ENCODE results near the gene UGT2B17. TPM values are rescaled to one million over a fixed set of nuclear protein-coding genes. Genes with fewer than 3 reads are reported as not detected.
"Not testable (repeated sequence)": the region's sequence is repeated elsewhere in the genome, so short reads cannot be mapped to it uniquely, and the experiment has no call there.

Gene UGT2B17
- total RNA-seq, 4 donors from 2014 or later = not detected

DNA sequence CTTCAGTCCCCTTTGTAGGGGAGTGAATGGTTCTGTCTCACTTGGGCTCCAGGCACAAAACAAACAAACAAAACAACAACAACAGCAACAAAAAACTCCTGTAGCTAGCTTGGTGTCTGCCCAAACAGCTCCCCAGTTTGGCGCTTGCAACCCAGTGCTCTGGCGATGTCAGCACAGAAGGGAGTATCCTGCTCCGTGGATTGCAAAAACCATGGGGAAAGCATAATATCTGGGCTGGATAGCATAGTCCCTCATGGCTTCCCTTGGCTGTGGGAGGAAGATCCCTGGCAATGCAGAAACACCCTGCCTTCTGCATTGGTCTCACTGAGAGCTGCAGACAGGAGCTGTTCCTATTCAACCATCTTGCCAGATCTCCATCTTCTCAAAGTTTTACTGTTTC lies 39.7 kb downstream of the UGT2B17 start:
- no peak for DNase-seq
- no peaks in the 10 kb centered on the region for H3K27me3 ChIP-seq
- no peaks in the 10 kb centered on the region for H3K4me1 ChIP-seq
- WGBS, 2 donors = 80 to 81% methylated on average over 2 to 3 of the region's 3 CpGs
- no peaks in the 10 kb centered on the region for H3K9me3 ChIP-seq
- TF ChIP-seq, protein P1, sequence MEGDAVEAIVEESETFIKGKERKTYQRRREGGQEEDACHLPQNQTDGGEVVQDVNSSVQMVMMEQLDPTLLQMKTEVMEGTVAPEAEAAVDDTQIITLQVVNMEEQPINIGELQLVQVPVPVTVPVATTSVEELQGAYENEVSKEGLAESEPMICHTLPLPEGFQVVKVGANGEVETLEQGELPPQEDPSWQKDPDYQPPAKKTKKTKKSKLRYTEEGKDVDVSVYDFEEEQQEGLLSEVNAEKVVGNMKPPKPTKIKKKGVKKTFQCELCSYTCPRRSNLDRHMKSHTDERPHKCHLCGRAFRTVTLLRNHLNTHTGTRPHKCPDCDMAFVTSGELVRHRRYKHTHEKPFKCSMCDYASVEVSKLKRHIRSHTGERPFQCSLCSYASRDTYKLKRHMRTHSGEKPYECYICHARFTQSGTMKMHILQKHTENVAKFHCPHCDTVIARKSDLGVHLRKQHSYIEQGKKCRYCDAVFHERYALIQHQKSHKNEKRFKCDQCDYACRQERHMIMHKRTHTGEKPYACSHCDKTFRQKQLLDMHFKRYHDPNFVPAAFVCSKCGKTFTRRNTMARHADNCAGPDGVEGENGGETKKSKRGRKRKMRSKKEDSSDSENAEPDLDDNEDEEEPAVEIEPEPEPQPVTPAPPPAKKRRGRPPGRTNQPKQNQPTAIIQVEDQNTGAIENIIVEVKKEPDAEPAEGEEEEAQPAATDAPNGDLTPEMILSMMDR (IDR thresholded peaks at IDR 0.05) = no peak
- TF ChIP-seq POLR2A (IDR thresholded peaks at IDR 0.05) = no peak
- H3K27ac ChIP-seq = no peak overlapping the region
- no peak overlapping the region for H3K4me3 ChIP-seq (replicated peaks in 1 of 3)
- intact Hi-C loops (cut with DNase I) = no loop called here
- H3K36me3 ChIP-seq = no peaks in the 10 kb centered on the region

DNA sequence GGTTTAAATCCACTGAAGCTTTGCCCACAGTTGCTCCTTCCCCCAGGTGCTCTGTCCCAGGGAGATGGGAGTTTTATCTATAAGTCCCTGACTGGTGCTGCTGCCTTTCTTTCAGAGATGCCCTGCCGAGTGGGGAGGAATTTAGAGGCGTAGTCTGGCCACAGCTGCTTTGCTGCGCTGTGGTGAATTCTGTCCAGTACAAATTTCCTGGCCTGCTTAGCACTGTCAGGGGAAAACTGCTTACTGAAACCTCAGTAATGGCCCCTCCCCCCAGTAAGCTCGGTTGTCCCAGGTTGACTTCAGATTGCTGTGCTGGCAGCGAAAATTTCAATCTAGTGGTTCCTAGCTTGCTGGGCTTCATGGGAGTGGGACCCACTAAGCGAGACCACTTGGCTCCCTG lies 40.1 kb downstream of the UGT2B17 start:
- intact Hi-C loops (cut with DNase I) = no loop called here
- WGBS, 2 donors = 70 to 76% methylated on average over 5 to 6 of the region's 6 CpGs
- H3K27ac ChIP-seq = no peak overlapping the region
- no peaks in the 10 kb centered on the region for H3K36me3 ChIP-seq
- H3K4me1 ChIP-seq = no peaks in the 10 kb centered on the region
- H3K9me3 ChIP-seq = no peaks in the 10 kb centered on the region
- TF ChIP-seq, protein P1 (IDR thresholded peaks at IDR 0.05) = no peak
- no peak for TF ChIP-seq POLR2A (IDR thresholded peaks at IDR 0.05)
- no peak for DNase-seq
- no peaks in the 10 kb centered on the region for H3K27me3 ChIP-seq
- H3K4me3 ChIP-seq (replicated peaks in 1 of 3) = no peak overlapping the region

DNA sequence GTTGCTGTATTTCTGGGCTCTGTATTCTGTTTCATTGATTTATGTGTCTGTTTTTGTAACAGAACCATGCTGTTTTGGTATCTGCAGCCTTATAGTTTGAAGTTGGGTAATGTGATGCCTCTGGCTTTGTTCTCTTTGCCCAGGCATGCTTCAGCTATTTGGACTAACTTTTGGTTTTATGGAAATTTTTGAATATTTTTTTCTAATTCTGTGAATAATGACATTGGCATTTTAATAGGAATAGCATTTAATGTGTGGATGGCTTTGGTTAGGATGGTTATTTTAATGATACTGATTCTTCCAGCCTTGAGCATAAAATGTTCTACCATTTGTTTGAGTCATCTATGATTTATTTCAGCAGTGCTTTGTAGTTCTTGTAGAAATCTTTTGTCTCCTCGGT lies 53.9 kb downstream of the UGT2B17 start:
- H3K4me3 ChIP-seq (replicated peaks in 1 of 3); H3K27me3 ChIP-seq; intact Hi-C loops (cut with DNase I); H3K36me3 ChIP-seq; H3K4me1 ChIP-seq; DNase-seq; H3K27ac ChIP-seq; H3K9me3 ChIP-seq: not testable (repeated sequence)
- 68 to 72% methylated on average over 1 of the region's 1 CpG for WGBS, 2 donors

DNA sequence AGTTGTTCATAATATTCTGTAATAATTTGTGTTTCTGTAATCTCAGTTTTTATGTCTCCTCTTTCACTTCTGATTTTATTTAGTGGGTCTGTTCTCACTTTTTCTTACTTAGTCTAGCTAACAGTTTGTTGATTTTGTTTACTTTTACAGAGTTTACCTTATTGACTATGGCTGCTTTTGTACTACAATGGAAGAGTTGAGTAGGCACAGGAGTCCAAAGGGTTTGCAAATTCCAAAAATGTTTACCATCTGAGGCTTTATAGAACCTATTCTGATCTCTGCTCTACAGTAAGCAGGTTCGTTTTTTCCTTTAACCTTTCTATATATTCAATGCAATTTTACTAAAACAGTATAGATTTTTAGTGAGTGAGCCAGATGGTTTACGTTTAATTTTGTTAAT lies 55.1 kb downstream of the UGT2B17 start:
- no peaks in the 10 kb centered on the region for H3K27me3 ChIP-seq
- intact Hi-C loops (cut with DNase I) = no loop called here
- no peak for DNase-seq
- no peaks in the 10 kb centered on the region for H3K9me3 ChIP-seq
- TF ChIP-seq, protein P1 (IDR thresholded peaks at IDR 0.05) = no peak
- no peak for TF ChIP-seq POLR2A (IDR thresholded peaks at IDR 0.05)
- no peak overlapping the region for H3K27ac ChIP-seq
- H3K4me1 ChIP-seq = no peaks in the 10 kb centered on the region
- WGBS, 2 donors = 67 to 81% methylated on average over 2 of the region's 2 CpGs
- no peaks in the 10 kb centered on the region for H3K36me3 ChIP-seq
- no peak overlapping the region for H3K4me3 ChIP-seq (replicated peaks in 1 of 3)

DNA sequence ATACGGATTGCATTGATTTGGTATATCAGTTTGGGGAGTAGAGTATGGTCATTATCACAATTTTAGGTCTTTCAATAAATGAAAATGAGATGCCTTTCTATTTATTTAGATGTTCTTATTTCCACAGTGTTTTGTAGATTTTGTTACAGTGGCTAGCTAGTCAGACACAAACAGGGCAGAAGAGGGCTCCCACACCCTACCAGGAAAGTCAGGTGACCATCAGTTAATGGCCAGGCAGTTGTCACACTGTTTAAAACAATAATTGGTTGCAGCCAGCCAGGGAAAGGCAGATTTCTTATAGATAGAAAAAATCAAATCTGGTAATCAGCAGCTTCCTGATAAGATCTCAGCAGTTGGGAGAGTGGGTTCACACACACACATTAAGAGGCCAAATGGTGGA lies 57.2 kb downstream of the UGT2B17 start:
- H3K36me3 ChIP-seq = no peaks in the 10 kb centered on the region
- no peak for TF ChIP-seq POLR2A (IDR thresholded peaks at IDR 0.05)
- TF ChIP-seq, protein P1 (IDR thresholded peaks at IDR 0.05) = no peak
- no peak overlapping the region for H3K27ac ChIP-seq
- H3K4me1 ChIP-seq = no peaks in the 10 kb centered on the region
- H3K4me3 ChIP-seq (replicated peaks in 1 of 3) = no peak overlapping the region
- peak in 1 of 2 donors; percentile 20 for DNase-seq
- H3K9me3 ChIP-seq = no peaks in the 10 kb centered on the region
- 83 to 90% methylated on average over 1 of the region's 1 CpG for WGBS, 2 donors
- H3K27me3 ChIP-seq = no peaks in the 10 kb centered on the region
- intact Hi-C loops (cut with DNase I) = no loop called here

DNA sequence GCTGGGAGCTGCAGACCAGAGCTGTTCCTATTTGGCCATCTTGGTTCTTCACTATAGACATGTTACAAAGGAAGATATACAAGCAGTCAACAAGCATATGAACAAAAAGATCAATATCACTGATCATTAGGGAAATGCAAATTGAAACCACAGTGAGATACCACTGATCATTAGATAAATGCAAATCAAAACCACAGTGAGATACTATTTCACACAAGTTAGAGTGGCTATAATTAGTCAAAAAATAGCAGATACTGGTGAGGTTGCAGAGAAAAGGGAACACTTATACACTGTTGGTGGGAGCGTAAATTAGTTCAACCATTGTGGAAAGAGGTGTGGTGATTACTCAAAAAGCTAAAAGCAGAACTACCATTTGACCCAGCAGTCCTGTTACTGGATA lies 70.7 kb downstream of the UGT2B17 start:
- H3K9me3 ChIP-seq; H3K27ac ChIP-seq; DNase-seq; H3K36me3 ChIP-seq; H3K4me1 ChIP-seq; H3K4me3 ChIP-seq (replicated peaks in 1 of 3); H3K27me3 ChIP-seq: not testable (repeated sequence)
- intact Hi-C loops (cut with DNase I) = loop anchor here (5.0 kb wide), 1 partner anchor 122 kb away; no protein-coding TSS in a partner anchor
- WGBS, 2 donors = 97 to 98% methylated on average over 1 of the region's 1 CpG

DNA sequence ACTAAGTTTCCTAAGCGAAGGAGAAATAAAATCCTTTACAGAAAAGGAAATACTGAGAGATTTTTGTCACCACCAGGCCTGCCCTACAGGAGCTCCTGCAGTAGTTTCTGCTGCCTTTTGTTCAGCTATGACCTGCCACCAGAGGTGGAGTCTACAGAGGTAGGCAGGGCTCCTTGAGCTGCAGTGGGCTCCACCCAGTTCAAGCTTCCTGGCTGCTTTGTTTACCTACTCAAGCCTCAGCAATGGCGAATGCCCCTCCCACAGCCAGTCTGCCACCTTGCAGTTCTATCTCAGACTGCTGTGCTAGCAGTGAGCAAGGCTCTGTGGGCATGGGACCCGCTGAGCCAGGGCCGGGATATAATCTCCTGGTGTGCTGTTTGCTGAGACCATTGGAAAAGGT lies 71.3 kb downstream of the UGT2B17 start:
- not testable (repeated sequence) for H3K27me3 ChIP-seq; H3K4me1 ChIP-seq; H3K27ac ChIP-seq; H3K9me3 ChIP-seq; H3K4me3 ChIP-seq (replicated peaks in 1 of 3); H3K36me3 ChIP-seq; DNase-seq
- intact Hi-C loops (cut with DNase I) = loop anchor here (5.0 kb wide), 1 partner anchor 122 kb away; no protein-coding TSS in a partner anchor
- WGBS, 2 donors = 85 to 95% methylated on average over 3 to 4 of the region's 4 CpGs

DNA sequence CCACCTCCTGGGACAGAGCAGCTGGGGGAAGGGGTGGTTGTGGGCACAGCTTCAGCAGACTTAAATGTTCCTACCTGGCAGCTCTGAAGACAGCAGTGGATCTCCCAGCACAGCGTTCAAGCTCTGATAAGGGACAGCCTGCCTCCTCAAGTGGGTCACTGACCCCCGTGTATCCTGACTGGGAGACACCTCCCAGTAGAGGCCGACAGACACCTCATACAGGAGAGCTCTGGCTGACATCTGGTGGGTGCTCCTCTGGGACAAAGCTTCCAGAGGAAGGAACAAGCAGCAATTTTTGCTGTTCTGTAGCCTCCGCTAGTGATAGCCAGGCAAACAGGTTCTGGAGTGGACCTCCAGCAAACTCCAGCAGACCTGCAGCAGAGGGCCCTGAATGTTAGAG lies 72.7 kb downstream of the UGT2B17 start:
- H3K27me3 ChIP-seq; H3K4me3 ChIP-seq (replicated peaks in 1 of 3); H3K4me1 ChIP-seq; H3K27ac ChIP-seq; DNase-seq; H3K36me3 ChIP-seq; H3K9me3 ChIP-seq; intact Hi-C loops (cut with DNase I): not testable (repeated sequence)
- 80% methylated on average over 4 of the region's 4 CpGs for WGBS, 2 donors
